LHCN-M2 (cell line): ENCODE measurements around the gene SAXO2. TPM values are rescaled to one million over a fixed set of nuclear protein-coding genes. Genes with fewer than 3 reads are reported as not detected.
"Not testable (repeated sequence)": the region's sequence is repeated elsewhere in the genome, so short reads cannot be mapped to it uniquely, and the experiment has no call there.

Source experiments
- DNase-seq: peaks from one replicate; pipeline ENCODE4 v3.0.0-alpha.2; 2012; ENCODE audit warnings: low read depth
- total RNA-seq: library from RNA; depleted of rRNA; stranded (reverse); fragments of >200 nt; gene quantifications from 2 replicates; pipeline ENCODE4 v1.2.3, GENCODE V29; 2014

SAXO2 gene
- total RNA-seq, 1 experiment from 2014 or later, result 0.17 TPM

- not testable (repeated sequence) for DNase-seq
These were observed 23.9 kb downstream of the SAXO2 start for GRCh38 chr15:82286475-82286874.

DNA sequence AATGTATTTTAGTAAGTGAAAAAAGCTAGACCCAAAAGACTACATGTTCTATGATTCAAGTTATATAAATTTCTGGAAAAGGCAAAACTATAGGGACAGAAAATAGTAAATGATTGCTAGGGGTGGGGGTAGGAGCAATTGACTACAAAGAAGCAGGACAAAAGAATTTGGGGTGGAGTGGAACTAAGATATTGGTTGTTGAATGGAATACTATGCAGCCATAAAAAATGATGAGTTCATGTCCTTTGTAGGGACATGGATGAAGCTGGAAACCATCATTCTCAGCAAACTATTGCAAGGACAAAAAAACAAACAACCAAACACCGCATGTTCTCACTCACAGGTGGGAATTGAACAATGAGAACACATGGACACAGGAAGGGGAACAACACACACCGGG, 25.6 kb downstream of the SAXO2 start:
- DNase-seq, result not testable (repeated sequence)

GRCh38 chr15:82292271-82292670, 29.7 kb downstream of the SAXO2 start:
- DNase-seq, result no peak

DNA sequence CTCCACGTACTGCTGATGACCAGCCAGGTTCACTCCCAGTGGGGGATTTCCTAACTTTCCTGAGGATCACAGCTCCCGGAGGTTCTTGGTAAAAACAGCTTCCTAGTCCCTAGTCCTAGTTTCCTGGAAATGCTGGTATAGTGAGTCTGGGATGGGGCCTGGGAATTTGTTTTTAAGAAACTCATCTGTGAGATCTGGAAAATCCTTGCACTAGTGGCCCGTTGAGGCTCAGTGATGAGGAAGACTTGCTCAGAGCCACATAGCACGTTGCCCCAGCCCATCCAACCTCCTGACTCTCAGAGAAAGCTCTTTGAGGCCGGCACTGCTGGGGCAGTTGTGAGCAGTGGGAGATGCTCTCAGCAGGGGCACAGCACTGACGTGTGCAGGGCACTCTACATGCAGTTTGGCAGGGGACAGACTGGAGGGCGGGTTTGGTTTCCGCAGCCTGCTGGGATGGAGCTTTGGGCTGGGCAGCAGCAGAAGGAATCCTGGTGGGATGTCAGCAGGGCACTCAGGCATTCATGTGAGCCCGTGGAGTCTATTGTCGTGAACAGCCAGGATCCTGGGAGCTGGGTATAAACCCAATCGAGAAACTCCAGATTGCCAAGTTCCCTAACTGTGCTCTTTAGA, 31.6 kb downstream of the SAXO2 start:
- no peak for DNase-seq

GRCh38 chr15:82297546-82297945, 34.9 kb downstream of the SAXO2 start:
- no peak for DNase-seq

DNA sequence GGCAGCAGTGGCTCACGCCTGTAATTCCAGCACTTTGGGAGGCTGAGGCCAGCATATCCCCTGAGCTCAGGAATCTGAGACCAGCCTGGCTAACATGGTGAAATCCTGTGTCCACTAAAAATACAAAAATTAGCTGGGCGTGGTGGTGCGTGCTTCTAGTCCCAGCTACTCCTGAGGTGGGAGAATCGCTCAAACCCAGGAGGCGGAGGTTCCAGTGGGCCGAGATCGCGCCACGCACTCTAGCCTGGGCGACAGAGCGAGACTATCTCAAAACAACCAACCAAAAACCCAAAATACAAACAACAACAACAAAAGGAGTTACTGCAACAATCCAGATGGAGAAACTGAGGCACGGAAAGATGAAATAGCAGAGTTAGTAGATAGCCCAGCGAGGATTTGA, 35.4 kb downstream of the SAXO2 start:
- DNase-seq, result no peak

DNA sequence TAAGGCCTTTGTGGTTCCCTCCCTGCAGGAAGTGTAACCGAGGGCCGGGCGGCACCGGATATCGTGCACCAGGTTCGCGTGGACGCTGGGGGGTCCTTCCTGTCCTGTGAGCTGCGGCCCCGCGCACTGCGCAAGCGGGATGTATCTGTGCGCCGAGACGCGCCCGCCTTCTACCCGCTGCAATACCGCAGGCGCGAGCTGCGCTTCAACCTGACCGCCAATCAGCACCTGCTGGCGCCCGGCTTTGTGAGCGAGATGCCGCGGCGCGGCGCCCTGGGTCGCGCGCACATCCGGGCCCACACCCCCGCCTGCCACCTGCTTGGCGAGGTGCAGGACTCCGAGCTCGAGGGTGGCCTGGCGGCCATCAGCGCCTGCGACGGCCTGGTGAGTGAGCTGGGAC, 35.9 kb downstream of the SAXO2 start:
- DNase-seq, result no peak

DNA sequence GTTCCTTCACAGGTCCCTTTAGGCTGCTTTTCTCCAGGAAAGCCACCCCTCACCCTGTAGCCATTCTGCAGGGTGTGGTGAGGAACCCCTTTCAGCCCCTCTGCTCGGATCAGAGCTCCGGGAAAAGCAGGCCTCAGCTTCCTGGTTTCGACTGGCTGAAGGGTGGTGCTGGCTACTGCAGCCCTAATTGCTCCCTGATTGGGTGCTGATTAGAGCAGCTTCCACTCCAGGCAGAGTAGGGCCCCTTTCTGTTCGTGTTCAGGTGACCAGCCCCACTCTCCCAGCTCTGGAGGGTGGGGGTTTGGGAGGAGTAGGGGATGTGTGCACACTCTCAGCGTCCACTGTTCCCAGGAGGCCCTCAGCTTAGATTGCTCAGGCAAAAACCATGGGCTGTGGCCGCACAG, 36.9 kb downstream of the SAXO2 start:
- DNase-seq, result not testable (repeated sequence)

GRCh38 chr15:82300326-82300725, 37.7 kb downstream of the SAXO2 start:
- DNase-seq, result peak; percentile 67

DNA sequence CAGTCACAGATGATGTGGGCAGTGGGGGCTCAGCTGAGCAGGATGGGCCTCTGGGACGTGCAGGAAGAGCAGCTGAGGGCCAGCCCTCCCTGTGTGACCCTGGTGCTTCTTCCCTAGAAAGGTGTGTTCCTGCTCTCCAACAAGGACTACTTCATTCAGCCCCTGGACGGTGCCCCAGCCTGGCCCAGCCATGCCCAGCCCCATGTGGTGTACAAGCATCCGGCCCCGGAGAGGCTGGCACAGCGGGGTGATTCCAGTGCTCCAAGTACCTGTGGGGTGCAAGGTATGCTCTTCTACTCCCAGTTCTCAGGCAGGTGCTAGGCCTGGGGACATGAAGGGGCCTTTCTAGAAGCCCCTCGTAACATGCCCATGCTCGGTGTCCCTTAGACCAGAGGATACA, 38.3 kb downstream of the SAXO2 start:
- no peak for DNase-seq

DNA sequence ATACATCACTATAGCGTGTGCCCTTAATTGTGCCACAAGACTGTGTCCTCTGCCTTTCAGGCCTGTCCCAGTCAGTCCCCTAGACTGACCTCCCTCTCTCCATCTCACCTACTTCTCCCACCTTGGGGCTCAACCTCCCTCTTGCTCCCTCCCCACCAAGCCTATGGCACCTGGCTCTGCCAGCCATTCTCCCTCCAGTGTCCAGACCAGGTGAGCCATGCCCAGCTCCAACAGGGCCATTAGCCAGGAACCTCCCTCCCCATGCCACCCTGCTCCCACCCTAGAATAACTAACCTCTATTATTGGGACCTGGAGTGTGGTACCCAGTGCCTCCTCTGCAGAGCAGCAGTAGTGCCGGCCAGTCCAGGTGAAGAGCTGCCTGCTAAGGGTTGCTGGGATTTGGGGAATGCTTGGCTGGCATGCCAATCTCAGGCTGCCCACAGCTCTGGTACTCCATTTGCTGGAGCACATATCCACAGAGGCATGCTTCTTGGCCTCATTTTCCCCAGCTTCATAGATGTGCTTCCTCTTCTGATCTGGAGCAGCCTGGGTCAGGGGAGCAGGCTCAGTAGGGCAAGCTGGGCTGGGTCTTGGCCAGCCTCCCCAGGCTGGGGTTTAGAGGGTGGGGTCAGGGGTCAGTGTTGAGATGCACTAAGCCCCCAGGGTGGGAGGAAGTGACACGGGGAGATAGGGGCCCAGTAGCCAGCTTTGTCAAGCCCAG, 38.8 kb downstream of the SAXO2 start:
- no peak for DNase-seq

DNA sequence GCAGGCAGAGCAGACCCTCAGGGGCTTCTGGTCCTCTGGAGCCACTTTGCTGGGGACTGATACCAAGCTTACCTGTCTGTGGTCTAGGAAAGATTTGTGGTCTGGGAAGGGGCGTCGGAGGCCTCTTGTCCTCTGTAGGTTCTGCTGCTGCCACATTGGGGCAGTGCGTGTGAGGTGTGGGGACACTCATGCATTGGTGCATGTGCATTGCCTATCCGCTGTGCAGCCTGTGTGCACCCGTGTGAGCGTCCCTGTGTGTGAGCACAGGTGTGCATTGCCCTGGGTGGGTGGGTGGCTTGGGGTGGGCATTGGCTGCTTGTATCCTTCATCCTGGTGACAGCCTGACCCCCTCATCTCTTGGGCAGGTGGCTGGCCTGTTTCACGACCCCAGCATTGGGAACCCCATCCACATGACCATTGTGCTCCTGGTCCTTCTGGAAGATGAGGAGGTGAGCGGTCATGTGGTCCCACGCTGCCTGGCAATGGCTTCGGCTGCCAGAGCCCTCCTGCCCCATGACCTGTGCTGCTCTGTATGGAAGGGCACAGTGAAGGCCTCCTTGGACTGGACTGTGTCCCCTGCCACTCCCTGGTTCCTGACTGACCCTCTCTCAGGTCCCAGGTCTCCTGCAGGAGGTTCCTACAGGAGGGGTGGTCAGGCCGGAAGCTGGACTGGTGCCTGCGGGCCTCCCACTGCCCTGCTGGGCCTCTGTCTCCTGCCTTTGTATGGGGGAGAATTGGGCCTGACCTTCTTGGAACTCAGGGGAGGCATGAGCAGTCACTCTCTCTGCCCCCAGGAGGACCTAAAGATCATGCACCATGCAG, 41.5 kb downstream of the SAXO2 start:
- DNase-seq, result no peak

DNA sequence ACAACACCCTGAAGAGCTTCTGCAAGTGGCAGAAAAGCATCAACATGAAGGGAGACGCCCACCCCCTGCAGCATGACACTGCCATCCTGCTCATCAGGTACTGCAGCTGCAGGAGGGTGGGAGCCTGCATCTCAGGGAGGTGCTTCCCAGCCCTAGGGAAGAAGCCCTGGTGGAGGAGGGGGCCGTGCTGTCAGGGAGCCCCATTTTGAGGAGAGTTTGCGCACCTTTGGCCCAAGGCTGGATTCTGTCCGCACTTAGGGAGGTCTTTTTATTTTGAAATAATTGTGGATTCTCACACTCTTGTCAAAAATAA, 42.1 kb downstream of the SAXO2 start:
- no peak for DNase-seq

DNA sequence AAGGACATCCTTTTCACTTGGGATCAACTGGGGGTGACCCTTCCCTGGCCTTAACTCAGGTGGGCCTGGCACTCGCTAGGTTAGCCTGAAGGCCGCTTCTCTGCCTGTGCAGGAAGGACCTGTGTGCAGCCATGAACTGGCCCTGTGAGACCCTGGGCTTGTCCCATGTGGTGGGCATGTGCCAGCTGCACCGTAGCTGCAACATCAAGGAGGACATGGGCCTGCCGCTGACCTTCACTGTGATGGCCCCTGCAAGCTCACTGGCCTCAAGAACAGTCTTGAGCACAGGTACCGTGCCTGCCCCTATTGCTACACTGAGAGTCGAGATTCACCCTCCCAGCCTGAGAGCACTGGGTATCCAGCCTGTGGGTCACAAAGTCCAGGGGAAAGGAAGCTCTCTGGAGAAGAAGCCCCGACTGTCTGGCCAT, 43.0 kb downstream of the SAXO2 start:
- no peak for DNase-seq

- no peak for DNase-seq
These were observed 44.4 kb downstream of the SAXO2 start for GRCh38 chr15:82306791-82307713.

- DNase-seq, result no peak
These were observed 45.1 kb downstream of the SAXO2 start for GRCh38 chr15:82307714-82308081.

GRCh38 chr15:82309802-82310201, 47.2 kb downstream of the SAXO2 start:
- DNase-seq, result no peak

- DNase-seq, result not testable (repeated sequence)
These were observed 48.7 kb downstream of the SAXO2 start for GRCh38 chr15:82311321-82311720.

DNA sequence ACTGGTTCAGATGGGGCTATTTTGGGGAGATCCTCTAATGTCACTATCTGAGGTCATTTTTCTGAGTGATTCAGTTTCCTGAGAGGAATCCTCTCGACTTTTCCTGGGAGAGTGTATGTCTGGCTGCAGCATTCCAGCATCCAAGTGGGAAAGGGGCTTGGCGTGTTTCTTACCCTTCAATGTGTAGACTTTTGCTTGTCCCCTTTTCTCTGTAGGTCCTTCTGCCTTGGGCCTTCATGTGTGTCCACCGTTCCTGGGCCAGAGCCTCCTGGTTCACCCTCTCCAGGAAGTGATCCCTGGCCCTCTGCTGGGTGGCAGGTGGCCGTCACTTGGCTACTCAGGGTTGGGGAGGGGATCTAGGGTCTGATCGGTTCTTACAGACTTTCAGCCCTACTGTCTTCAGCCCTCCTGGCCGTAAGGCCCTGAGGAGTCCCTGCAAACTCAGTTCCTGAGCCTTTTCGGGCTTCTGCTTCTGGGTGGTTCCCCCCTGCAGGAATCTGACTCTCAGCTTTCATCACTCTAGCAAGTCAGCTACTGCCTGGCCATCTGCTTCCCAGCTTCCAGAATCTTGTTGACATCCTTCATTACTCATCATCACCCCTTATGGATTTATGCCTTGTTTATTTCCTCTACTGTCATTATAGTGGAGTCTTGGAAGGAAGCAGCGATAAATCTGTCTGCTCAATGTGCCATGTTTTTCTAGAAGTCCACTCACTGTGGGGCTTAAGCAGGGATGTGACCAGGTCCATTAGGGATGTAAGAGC, 50.1 kb downstream of the SAXO2 start:
- DNase-seq, result peak; percentile 57

- no peak for DNase-seq
These were observed 50.8 kb downstream of the SAXO2 start for GRCh38 chr15:82313446-82313845.
